Loucy (cell line): ENCODE data around the gene RGL3.

ENCODE experiments used
- EZH2phosphoT487 ChIP-seq: fragments of 200-600 bp; IDR thresholded peaks from 2 replicates; pipeline ENCODE4 v1.6.1; 2018; ENCODE audit warnings: antibody characterized with exemption, mild to moderate bottlenecking, moderate library complexity, borderline replicate concordance
- TF ChIP-seq, protein P1 (sequence below): fragments of 200-600 bp; sonication (generic); conservative IDR thresholded peaks from 2 replicates; pipeline ENCODE4 v1.5.1; 2014; ENCODE audit warnings: mild to moderate bottlenecking, antibody characterized with exemption, low read length

- TF ChIP-seq, protein P1, sequence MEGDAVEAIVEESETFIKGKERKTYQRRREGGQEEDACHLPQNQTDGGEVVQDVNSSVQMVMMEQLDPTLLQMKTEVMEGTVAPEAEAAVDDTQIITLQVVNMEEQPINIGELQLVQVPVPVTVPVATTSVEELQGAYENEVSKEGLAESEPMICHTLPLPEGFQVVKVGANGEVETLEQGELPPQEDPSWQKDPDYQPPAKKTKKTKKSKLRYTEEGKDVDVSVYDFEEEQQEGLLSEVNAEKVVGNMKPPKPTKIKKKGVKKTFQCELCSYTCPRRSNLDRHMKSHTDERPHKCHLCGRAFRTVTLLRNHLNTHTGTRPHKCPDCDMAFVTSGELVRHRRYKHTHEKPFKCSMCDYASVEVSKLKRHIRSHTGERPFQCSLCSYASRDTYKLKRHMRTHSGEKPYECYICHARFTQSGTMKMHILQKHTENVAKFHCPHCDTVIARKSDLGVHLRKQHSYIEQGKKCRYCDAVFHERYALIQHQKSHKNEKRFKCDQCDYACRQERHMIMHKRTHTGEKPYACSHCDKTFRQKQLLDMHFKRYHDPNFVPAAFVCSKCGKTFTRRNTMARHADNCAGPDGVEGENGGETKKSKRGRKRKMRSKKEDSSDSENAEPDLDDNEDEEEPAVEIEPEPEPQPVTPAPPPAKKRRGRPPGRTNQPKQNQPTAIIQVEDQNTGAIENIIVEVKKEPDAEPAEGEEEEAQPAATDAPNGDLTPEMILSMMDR: peak; percentile 84
- TF ChIP-seq EZH2phosphoT487: no peak
Measured at GRCh38 chr19:11435057-11435832, 16.1 kb upstream of the RGL3 start, which contains the start of the genes ODAD3 and PRKCSH.
